Nucleus accumbens (tissue), 56 donors: ENCODE results near the gene TRPC4.

ENCODE experiments used
- DNase-seq, 56 donors: peaks; one replicate each; lab custom pipeline; 2025; lab: John Stamatoyannopoulos, UW

The TRPC4 gene

DNA sequence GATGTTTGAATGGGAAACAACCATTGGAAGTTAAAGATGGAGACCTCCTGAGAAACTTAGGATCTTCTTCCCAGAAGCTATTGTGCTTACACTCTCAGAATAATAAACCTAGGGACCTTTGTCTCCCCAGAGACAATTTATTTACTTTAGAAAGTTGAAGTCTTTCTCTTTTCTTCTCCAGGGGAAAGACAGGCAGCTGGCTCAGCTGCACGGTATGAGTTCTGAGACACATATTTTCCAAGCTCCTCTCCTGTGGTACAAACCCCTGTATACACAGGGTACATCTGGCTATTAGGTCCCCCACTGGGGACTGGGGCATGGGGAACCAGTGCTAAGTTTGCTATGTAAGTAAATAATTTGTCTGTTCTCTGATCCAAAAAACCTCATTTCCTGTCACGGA, 203.5 kb downstream of the TRPC4 start:
- DNase-seq = no peak

DNA sequence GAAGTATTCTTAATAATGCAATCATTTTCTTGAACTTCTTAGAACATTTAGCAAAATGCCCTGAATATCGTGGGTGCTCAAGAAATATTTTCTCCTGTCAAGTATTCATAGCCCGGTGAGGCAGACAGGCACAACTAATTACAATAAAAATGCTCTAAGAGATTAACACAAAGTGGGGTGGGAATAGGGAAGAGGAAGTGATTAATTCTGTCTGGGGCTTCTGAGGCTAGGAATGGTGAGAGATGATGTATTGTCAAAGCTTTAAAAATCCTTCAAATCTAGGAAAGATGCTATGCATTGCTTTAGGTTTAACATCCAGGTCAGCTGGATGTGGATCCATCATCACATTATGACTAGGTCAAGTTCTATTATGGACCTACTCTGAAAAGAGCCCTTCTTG, 204.2 kb downstream of the TRPC4 start:
- DNase-seq = no peak

DNA sequence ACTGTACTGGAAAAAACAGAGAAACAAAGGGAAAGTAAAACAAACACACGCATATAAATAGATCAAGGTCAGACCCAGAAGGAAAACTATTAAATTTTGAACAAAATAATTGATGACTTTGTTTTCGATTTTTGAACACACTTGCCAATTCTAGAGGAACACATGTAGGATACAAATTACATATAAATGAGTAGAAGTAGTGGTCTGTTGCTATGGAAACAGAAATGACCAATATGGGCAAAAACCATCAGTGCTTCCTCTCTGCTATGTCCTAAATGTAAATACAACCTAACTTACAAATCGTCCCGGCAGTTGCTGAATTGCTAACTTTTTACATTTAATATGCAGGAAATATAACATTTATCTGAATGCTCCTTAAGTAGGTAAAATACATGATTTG, 205.8 kb downstream of the TRPC4 start:
- no peak for DNase-seq

DNA sequence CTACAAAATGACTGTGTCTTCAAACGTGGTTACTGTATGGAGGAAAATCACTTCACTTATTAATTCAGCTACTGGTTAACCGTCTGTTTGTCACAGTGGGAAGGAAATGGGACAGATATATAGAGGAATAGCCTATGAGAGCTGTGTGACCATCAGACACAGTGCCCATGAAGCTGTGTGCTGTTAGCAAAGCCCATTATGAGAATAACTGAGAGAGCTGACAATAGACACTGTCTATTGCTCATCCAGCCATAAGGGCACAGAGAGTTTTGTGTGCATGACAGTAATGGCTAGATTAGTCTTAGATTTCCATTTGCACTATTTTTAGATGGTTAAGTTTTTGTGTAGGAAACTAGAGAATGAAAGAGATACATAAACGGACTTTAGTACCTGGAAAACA, 206.9 kb downstream of the TRPC4 start:
- no peak for DNase-seq

DNA sequence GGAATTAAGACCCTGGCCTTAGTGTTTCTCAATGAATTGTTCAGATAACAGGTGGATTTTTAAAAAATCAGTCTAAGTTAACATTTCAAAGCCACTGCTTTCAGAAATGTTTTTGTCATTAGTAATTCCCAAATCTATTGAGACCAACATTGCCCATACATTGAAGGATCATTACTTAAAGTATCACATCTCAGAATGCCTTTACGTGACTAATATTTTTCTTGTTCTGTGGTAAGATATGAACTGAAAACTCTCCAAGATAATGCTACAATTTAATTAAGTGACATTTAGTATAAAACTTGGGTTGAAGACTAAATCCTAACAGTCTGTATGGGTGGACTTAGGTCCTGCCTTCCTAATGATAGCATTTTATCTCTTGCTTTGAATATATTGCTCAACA, 211.6 kb downstream of the TRPC4 start:
- no peak for DNase-seq

DNA sequence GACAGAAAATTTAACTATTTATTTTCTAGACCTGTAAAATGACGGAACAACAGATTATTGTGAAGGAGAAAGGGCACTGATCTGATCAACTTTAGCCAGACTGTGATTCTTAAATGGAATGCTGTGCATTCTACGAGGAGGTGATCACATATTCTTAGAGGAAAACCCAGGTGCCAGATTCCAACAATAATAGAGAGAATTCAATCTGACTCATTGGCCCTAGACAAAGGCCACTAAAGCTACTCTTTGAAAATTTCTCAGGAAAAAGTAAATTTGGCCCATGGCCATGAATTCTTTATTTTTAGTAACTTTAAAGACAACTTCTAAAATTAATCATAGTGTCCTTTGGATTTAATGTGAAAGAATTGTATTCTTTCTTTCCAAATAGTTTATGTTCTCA, 212.4 kb downstream of the TRPC4 start:
- no peak for DNase-seq

DNA sequence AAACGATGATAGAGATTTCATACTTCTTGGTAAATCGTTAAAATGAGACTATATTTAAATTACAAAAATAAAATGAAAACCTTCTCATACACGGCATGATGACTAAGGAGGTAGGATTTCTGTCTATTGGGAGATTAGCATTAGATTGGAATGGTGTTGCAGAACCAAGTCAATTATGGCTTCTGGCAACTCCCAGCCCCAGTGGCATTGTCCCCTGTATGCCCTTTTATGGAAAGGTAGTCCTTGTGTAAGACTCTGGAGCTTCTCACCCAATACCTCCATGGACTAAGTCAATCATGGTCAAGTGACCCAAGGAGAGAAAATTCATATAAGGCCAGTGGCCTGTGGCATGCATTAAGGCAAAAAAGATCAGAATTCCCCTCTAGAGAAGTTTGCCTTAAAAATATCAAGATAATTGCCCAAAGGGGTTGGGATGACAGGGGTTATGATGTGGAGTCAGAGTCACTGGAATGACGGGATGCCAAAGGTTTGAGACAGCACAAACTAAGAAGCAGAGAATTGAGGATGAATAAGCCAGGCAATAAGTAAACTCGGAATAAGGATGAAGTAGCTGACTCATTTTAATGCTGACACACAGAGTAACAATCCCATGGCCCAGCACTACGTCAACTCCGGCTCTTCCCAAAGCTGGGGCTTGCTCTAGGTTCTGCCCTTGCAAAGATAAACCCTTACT, 213.2 kb downstream of the TRPC4 start:
- no peak for DNase-seq

DNA sequence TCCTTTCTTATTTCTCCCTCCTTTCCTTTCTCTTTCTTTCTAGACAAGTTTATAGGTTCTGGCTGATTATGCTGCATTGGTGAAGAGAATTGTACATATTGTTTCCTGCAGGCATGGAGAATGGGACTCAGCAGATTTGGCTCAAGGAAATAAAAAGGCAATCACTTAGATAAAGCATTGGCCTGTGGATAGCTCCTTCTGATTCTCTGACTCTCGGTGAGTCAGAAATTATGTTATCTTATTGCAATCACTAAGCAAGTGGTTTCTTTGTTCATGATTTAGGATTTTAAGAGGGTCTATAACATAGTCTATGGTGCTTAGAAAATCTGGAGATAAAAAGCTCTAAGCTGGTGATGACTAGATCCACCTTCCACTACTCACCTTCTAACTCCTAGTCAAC, 217.0 kb downstream of the TRPC4 start:
- no peak for DNase-seq

DNA sequence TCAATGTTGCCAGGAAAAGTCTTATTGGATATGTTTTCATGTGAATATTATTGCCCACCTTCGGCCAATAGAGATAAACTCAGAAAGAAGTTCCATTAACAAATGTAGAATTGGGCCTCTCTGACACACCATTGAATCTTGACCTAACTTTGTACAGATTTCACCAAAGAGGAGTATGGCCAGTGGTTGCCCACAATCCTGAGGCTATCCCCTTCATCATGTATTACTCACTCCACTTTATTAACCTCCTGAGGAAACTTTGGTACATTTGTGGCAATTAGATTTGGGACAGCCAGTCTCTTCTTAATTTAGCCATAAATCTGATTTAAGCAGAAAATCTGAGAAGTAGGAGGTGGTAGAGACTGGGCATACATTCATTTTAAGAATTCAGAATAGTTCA, 217.7 kb downstream of the TRPC4 start:
- DNase-seq = no peak

DNA sequence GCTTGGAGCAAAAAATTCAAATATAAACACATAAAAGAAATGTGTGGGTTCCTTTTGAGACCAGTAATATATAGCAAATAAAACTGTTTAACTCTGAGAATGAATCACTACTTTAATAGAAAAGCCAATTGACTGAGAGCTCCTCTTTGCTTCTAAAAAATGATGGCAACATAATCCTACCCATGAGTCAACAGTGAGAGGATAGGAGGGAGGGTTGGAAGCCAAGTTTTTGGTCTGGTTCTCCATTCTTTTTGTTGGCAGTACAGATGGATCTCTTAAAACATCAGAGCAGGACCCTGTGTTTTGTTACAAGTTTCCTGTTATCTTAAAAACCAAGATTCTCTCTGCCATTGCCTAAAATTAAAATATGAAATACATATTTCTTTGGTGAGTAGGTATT, 221.0 kb downstream of the TRPC4 start:
- no peak for DNase-seq

DNA sequence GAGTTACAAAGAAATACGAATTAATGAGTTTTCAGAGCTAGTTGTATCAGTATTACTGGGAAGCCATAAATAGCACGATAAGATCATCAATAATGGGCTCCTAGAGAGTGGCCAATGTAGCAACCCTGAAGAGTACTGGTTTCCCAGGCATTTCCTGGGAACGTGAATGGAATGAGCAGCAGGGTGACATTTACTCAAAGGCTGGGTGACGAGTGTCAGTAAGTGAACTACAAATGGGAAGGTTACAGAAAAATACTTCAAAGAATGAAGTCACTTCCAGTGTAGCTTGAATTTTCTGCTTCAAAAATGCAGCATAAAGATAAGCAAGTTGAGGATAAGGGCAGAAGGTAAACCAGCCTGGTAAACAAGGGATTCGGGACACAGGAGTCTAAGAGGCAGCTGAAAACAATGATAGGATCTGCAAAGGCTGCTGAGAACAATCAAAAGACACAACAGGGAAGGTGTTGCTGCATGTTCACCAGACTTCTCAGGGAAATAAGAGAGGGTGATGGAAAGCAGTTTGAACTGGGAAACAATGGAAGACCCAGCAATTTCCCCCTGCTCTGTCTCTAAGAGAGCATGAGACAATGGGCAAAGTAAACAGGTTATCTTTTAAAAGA, 222.4 kb downstream of the TRPC4 start:
- no peak for DNase-seq

DNA sequence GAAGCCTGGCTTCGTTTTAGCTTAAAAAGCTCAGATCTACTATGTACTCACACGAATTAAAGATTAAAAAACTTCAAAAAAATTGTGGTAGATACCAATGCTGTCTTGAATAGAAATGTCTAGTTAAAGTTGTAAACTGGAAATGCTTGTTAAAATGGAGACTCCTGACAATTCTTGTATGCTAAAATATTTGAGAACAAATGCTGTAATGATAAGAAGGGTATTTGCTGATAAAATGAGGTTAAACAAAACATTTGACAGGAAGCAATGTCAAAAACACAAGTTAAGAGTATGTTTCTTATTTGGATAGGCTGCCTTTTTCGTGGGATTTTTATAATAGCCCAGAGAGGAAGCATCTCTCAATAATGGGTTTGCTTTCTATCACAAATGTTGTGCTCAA, 223.0 kb downstream of the TRPC4 start:
- no peak for DNase-seq

DNA sequence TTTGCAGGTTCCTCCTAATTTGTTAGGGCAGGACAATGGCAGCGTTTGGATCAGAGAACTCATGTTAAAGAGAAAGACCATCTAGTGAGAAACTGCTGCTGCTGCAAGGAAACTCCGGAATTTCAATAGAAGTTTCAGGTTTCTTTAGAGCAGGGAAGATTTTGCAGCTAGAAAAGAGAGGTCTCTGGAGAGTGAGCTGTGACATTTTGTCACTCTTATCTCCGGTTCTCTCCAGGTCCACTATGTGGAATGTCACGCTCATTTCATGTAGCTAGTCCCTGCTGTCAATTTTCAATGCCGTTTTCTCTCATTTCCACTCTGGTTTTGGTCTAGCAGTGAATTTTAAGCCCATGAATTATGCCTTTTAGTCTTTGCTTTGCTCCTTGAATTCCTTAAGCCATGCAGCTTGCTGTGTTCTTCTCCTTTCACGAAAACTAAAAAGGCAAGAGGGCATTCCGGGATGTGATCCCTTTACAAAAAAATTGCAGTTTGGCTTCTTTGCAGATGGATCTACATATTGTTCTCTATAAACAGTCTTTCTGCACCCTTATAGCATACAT, 224.3 kb downstream of the TRPC4 start:
- DNase-seq = no peak

DNA sequence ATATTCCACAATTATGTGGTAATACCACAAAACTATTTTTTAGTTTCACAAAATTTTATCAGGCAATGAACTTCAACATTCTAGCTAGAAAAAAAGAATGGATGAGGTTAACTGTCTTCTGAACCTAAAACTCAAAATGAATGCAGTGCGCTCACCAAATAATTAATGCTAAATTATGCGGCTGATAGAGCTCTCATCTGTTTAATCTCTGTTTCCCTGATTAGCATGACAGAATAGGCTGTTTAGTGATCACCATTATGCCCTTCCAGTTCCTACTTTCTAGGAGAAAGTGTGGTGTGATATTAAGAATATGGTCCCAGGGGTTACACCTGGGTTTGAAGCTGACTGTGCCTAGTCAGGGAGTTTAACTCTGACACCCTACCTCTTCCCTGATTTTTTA, 228.2 kb downstream of the TRPC4 start:
- DNase-seq = no peak

DNA sequence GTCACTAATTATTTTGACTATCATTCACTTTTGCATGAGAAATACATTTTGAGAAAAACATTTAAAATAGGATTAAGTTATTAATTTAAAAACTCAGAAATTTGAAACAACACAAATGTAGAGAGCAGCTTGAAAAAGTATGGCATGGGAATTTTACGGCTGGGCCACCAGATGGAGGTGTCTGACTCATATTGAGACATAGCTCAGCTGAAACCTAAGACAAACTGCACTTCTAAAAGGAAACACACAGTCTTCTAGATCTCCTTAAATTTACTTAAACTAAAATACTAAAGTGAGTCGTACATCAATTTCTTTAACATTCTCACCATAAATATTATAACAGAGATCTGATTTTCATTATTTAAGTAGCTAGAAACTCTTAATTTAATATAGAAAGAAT, 229.1 kb downstream of the TRPC4 start:
- peak in 5 of 56 donors; percentile 1 to 21 (median 6) for DNase-seq

DNA sequence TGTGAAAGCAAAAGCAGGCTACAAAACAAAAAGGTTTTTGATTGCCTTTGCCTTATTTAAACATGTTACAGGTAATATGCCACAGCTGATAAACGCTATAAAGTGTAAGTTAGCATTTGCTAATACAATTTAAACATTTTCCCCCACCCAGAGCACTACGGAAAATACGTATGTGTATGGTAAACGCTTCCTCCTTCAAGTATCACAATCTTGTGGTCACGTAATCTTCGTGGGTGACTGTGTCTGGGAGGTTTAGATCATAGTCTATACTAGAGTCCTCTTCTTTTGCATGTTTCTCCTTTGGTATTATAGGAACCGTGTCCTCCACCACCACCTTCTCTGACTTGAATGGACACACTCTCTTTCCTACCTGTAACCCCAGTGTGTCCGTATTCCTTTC, 232.9 kb downstream of the TRPC4 start:
- no peak for DNase-seq

DNA sequence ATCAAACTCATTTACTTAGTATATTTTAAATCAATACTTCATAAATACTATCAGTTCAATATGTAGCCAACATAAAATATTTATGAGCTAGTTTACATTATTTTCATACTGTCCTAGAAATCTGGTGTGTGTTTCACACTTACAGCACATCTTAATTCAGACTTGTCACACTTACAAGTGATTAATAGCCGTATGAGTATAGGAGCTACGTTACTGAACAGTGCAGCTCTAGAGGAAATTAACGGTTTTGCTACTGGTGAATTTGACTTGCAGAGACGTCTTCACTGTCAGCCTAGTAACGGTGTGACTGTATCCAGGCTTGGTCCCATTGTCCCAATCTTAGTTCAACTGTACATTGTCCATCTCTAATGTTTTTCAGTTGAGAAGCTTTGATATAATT, 237.3 kb downstream of the TRPC4 start:
- DNase-seq = no peak

DNA sequence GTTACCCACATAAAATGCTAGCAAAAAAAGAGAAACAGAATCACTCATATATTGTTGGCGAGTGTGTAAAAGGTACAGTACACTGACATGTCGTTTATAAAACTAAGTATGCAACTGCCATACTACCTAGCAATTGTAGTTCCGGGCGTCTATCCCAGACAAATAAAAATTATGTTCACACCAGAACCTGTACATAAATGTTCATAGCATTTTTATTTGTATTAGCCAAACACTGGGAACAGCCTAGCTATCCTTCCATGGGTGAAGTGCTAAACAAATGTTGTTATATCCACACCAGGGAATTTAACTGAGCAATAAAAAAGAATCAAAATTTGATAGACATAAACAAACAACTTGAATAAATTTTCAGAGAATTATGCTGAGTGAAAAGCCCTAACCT, 242.1 kb downstream of the TRPC4 start:
- DNase-seq = no peak

DNA sequence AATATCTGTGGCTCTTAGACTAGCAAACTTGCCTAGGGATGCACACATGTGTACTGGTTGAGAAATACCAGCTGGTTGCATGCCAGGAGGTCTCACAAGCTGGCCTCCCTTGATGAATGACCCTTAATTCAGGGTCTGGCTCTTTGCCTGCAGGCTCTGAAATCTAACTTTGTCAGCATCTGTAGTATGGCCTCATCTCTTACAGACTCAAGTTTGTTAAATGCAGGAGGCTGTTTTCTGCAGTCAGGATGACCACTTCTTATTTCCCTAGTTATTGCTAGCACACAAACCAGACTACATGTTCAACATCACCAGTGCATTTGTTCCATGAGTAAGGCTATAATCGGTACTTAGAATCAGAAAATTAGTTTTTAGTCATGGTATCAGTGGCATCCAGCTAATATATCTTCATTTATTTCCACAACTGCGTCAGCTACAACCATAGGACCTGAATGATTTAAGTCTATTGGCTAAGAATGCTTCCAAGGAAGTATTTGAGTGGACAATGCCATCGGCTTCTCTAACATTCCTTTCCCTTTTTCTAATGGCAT, 247.7 kb downstream of the TRPC4 start:
- DNase-seq = no peak

DNA sequence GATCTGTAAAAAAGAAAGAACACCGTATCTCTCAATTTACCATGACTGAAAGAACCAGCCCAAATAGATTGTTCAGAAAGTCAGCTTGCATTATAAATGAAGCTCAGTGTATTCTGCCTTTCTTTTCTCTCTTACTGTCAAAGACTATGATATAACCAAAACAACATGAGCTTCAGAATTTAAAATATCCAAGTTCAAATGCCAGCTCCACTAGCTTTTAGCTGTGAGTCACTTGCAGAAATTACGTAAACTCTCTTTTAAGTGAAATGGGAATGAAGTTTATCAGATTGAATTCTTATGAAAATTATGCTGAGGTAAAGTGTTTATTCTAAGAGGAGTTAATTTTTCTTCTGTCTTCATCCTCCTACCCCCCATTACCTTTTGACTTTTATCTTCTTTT, 251.0 kb downstream of the TRPC4 start:
- DNase-seq = no peak

DNA sequence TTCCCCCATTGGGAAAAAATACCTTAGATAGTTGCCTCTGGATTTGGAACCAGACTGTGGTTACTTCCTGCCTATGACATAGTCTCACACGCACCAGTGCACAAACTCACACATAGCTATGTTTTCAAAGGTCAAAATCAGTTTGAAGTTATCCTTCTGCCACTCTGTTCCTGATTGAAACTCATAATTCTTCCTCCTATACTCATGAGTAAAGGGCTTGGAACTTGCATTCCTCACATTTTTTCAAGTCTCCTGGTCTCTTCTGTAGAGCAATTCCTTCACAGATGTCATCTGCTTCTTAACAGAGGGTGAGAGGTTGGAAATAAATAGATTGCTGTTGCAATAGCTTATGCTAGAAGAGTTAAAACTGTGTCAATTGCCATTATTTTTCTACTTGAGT, 252.4 kb downstream of the TRPC4 start:
- DNase-seq = no peak

DNA sequence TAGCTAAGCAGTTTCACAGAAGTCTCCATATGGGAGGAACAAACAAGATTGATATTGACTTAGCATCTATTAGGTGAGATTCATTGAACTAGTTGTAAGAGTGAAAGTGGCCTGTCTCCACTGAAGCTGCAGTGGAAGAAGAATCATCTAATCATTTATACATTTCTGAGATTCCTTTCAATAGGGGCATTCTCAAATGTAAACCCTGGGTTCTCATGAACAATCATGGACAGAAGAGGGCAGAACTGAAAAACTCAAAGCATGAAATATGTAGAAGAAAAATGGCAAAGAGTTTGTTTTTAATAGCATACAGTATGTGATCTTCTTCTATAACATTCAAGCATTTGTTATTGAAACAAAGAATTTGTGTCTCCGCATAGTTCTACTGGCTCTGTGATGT, 253.4 kb downstream of the TRPC4 start:
- DNase-seq = no peak
